HL-60 (cell line): ENCODE data around the gene DDX46.

Source experiments
- CTCF ChIP-seq: IDR thresholded peaks from one replicate; pipeline ENCODE4 v1.5.1; 2011; ENCODE audit warnings: low read length, control low read depth, inconsistent platforms; ENCODE audit not compliant: insufficient read depth
- GABPA ChIP-seq: IDR thresholded peaks from 2 replicates; pipeline ENCODE4 v1.6.1; 2012; ENCODE audit warnings: low read depth
- REST ChIP-seq: IDR thresholded peaks from 2 replicates; pipeline ENCODE4 v1.6.1; 2012; ENCODE audit warnings: low read depth; ENCODE audit not compliant: insufficient replicate concordance

GRCh38 chr5:134877159-134877558, 118.6 kb downstream of the DDX46 start:
- TF ChIP-seq REST (no peak), CTCF (no peak), GABPA (no peak)
